GM12872 (cell line): ENCODE data around the gene PIP4K2B.

Experiments used
- TF ChIP-seq, protein P1 (sequence below): IDR thresholded peaks from 3 replicates; pipeline ENCODE4 v1.5.1; 2011; ENCODE audit warnings: low read depth, mild to moderate bottlenecking, low read length, moderate library complexity; ENCODE audit not compliant: insufficient read depth

PIP4K2B gene

DNA sequence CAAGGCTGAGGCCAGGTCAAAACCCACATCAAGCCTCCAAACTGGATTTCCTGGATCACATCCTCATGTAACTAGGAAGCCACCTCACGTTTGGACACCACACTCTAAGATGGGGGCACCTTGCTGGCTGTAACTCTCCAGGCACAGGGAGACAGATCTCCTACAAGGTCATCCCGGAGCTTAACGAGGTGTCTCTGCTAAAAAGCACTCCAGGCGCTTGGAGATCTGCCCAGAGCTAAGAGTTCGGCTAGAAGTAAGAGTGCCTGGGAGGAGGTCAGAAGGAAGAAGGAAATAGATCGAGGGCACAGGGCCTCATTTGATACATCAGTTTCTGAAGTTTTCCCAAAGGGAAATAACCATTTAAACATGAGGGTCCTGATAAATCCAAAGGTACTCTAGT, 30.9 kb downstream of the PIP4K2B start:
- TF ChIP-seq, protein P1, sequence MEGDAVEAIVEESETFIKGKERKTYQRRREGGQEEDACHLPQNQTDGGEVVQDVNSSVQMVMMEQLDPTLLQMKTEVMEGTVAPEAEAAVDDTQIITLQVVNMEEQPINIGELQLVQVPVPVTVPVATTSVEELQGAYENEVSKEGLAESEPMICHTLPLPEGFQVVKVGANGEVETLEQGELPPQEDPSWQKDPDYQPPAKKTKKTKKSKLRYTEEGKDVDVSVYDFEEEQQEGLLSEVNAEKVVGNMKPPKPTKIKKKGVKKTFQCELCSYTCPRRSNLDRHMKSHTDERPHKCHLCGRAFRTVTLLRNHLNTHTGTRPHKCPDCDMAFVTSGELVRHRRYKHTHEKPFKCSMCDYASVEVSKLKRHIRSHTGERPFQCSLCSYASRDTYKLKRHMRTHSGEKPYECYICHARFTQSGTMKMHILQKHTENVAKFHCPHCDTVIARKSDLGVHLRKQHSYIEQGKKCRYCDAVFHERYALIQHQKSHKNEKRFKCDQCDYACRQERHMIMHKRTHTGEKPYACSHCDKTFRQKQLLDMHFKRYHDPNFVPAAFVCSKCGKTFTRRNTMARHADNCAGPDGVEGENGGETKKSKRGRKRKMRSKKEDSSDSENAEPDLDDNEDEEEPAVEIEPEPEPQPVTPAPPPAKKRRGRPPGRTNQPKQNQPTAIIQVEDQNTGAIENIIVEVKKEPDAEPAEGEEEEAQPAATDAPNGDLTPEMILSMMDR: no peak

DNA sequence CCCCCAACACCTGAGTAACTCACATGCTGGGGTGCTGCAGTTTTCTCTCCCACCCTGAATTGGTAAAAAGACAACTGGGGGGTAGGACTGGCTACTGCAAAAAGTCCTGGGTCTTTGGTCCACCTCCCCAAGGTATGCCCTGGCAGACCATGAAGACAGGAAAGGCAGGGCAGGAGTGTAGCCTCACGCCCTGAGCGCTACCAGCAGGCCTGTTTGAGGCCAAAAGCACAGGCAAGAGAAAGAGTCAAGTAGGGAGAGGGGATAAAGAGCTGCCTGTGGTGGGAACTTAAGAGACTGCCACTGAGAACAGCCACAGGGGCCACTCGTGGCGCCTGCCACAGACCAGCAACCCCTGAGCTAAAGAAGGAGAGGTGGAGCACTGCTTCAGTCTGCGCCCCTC, 33.0 kb downstream of the PIP4K2B start:
- TF ChIP-seq, protein P1: no peak

DNA sequence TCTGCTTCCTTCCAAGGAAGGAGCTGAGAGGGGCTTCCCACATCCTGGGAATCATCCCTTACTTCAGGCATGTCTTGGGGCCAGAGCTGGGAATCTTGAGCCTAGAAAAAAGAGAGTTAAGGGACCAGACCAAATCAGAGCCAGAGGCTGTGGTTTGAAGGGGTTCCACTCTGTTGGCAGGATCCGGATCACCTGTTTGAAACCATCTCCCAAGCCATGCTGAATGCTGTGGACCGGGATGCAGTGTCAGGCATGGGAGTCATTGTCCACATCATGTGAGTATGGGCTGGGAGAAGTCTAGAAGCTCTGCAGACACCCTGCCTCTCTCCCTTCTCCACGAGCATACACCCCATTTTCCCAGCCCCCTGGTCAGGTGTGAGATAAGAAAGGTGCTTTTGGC, 37.1 kb downstream of the PIP4K2B start:
- TF ChIP-seq, protein P1: no peak

DNA sequence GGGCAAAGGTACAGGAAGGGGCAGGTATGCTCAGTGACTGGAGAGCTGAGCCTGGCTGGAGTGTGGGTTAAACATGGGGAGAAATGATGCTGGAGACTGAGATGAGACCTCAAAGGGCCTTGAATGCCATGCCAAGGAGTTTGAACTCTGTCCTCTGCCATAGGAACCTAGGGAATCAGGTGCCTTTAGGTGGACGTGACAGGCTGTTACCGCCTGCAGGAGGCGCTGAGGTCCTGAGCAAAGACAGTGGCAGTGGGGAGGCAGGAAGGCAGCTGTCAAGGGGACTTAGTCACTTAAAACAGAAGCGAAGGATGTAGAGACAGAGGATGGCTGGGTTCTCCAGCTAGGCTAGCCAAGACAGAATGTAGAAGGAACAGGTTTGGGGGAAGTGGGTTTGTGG, 37.7 kb downstream of the PIP4K2B start:
- TF ChIP-seq, protein P1: peak; percentile 56

DNA sequence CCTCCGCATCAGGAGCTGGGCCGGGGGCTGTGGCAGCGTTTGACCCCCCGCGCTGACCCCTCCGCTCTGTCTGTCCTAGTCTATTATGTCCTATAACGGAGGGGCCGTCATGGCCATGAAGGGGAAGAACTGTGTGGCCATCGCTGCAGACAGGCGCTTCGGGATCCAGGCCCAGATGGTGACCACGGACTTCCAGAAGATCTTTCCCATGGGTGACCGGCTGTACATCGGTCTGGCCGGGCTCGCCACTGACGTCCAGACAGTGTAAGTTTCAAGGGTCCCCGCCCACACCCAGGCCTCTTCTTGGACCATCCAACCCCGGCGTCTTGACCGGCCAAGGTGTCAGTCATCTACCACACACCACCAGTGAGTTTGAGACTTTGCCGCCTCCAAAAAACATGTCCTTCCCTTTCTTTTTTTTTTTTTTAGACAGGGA, 46.3 kb downstream of the PIP4K2B start:
- TF ChIP-seq, protein P1: no peak

DNA sequence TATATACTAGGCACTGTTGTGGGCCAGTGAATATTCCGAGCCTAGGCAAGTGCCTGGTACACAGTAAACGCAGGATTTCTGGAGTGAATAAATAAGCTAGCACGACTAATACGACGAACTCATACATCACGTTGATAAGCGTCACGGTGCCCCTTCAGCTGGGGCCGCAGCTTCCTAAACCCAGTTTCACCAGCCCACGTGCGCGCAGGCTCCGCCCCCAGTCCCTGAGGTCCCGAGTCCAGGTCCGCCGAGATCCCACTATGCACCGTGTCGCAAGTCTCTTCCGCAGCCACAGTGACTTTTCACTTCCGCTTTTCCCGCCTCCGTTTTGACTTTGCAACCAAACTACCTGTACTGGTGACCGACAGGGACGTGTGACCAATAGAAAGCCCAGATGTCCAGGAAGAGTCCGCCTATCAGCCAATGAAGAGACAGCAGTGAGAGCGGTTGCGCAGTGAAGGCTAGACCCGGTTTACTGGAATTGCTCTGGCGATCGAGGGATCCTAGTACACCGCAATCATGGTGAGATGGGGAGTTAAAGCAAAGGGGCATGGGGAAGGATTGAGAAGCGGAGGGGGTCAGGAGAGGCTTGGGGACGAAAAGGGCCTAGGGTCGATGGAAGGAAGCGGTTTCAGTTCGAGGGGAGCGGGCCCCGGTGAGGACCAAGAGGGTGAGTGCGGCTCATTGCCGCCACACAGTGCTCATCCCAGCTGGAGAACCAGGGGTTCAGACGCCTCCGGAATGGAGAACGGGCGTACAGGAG, 46.9 kb downstream of the PIP4K2B start, which contains the start of gene PSMB3:
TSS of gene PSMB3 (plus strand) at position 434 of the 763 bp plus-strand sequence. CDS start at position 520, 86 bp downstream.
- TF ChIP-seq, protein P1: no peak

DNA sequence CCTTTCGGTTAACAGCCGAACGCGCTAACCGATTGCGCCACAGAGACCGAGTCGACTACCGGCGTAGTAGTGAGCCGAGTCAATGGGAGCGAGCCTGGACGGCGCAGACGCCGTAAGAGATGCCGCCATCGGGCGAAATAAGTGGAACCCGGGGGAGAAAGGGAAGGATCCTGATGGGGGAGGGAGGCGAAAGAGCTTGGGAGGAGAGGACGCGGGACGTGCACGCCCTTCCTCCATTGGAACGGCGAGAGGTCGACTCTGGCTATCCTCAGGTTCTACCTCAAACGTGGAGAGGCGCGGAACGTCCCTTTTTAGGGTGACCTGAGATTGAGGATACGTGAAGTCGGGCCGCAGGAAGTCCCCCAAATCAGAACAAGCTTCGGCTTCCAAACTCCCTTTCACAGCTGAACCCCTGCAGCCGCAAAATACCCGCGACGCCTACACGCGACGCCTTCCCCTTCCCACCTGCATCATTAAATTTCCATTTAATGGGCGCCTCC, 47.5 kb downstream of the PIP4K2B start:
- TF ChIP-seq, protein P1: no peak
